ENCODE results near the gene THSD7B. TPM values are rescaled to one million over a fixed set of nuclear protein-coding genes. Genes with fewer than 3 reads are reported as not detected.

Gene THSD7B
- total RNA-seq, 1 donor from 2014 or later: 12.0 TPM

- TF ChIP-seq, protein P1, sequence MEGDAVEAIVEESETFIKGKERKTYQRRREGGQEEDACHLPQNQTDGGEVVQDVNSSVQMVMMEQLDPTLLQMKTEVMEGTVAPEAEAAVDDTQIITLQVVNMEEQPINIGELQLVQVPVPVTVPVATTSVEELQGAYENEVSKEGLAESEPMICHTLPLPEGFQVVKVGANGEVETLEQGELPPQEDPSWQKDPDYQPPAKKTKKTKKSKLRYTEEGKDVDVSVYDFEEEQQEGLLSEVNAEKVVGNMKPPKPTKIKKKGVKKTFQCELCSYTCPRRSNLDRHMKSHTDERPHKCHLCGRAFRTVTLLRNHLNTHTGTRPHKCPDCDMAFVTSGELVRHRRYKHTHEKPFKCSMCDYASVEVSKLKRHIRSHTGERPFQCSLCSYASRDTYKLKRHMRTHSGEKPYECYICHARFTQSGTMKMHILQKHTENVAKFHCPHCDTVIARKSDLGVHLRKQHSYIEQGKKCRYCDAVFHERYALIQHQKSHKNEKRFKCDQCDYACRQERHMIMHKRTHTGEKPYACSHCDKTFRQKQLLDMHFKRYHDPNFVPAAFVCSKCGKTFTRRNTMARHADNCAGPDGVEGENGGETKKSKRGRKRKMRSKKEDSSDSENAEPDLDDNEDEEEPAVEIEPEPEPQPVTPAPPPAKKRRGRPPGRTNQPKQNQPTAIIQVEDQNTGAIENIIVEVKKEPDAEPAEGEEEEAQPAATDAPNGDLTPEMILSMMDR (IDR thresholded peaks at IDR 0.05; ENCODE audit: unreplicated experiment): no peak
- no peaks in the 10 kb centered on the region for H3K4me1 Mint-ChIP-seq (ENCODE audit: low read depth)
- no peak for DNase-seq (ENCODE audit: low spot score, unreplicated experiment)
- H3K9me3 Mint-ChIP-seq (ENCODE audit: low read depth): no peaks in the 10 kb centered on the region
- H3K36me3 Mint-ChIP-seq (ENCODE audit: insufficient read depth): no peaks in the 10 kb centered on the region
- H3K27ac Mint-ChIP-seq: no peak overlapping the region
- no peak overlapping the region for H3K4me3 Mint-ChIP-seq (ENCODE audit: low read depth)
- no peaks in the 10 kb centered on the region for H3K27me3 Mint-ChIP-seq
Observed at GRCh38 chr2:136783856-136784255, 18.5 kb downstream of the THSD7B start.

- Mint-ChIP-seq H3K27me3 (no peaks in the 10 kb centered on the region), H3K9me3 (ENCODE audit: low read depth) (no peaks in the 10 kb centered on the region), H3K36me3 (ENCODE audit: insufficient read depth) (no peaks in the 10 kb centered on the region), H3K27ac (no peak overlapping the region), H3K4me3 (ENCODE audit: low read depth) (no peak overlapping the region), H3K4me1 (ENCODE audit: low read depth) (no peaks in the 10 kb centered on the region)
- no peak for DNase-seq (ENCODE audit: low spot score, unreplicated experiment)
- TF ChIP-seq, protein P1 (IDR thresholded peaks at IDR 0.05; ENCODE audit: unreplicated experiment): no peak
Observed at GRCh38 chr2:136785215-136785614, 19.9 kb downstream of the THSD7B start.

GRCh38 chr2:136787970-136788369 lies 22.6 kb downstream of the THSD7B start:
- no peak overlapping the region for H3K27ac Mint-ChIP-seq

GRCh38 chr2:136796339-136796738 lies 31.0 kb downstream of the THSD7B start:
- H3K36me3 Mint-ChIP-seq (ENCODE audit: insufficient read depth): no peaks in the 10 kb centered on the region
- DNase-seq (ENCODE audit: low spot score, unreplicated experiment): no peak
- H3K4me3 Mint-ChIP-seq (ENCODE audit: low read depth): no peak overlapping the region
- TF ChIP-seq, protein P1 (IDR thresholded peaks at IDR 0.05; ENCODE audit: unreplicated experiment): peak; percentile 34
- H3K27me3 Mint-ChIP-seq: peaks cover 2% of the 10 kb centered on the region
- no peak overlapping the region for H3K27ac Mint-ChIP-seq
- H3K9me3 Mint-ChIP-seq (ENCODE audit: low read depth): no peaks in the 10 kb centered on the region
- no peaks in the 10 kb centered on the region for H3K4me1 Mint-ChIP-seq (ENCODE audit: low read depth)

More at GRCh38 chr2:136787970-136788369, 22.6 kb downstream of the THSD7B start:
- TF ChIP-seq, protein P1 (IDR thresholded peaks at IDR 0.05; ENCODE audit: unreplicated experiment): no peak
- peaks cover 2% of the 10 kb centered on the region for H3K27me3 Mint-ChIP-seq
- DNase-seq (ENCODE audit: low spot score, unreplicated experiment): no peak
- no peaks in the 10 kb centered on the region for H3K9me3 Mint-ChIP-seq (ENCODE audit: low read depth)
- H3K36me3 Mint-ChIP-seq (ENCODE audit: insufficient read depth): no peaks in the 10 kb centered on the region
- no peaks in the 10 kb centered on the region for H3K4me1 Mint-ChIP-seq (ENCODE audit: low read depth)
- H3K4me3 Mint-ChIP-seq (ENCODE audit: low read depth): no peak overlapping the region

DNA sequence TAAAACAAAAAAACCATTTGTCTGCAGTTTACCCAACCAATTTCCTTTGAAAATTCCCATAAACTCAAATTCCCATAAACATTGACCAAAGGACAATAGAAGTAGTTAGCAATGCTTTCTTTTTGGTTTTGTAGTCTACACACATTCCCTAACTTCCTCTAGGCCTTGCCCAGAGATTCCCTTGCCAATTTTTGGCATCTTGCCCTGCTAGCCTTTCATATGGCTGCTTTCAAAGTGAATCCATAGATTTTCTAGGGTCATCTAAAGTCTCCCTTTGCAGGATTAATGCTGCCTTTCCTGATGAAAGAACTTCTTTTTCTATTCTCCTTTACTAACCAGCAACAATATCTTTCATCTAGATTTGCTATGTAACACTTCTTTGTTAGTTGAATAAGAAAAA lies 33.4 kb downstream of the THSD7B start:
- H3K4me1 Mint-ChIP-seq (ENCODE audit: low read depth): no peaks in the 10 kb centered on the region
- H3K27ac Mint-ChIP-seq: no peak overlapping the region
- H3K4me3 Mint-ChIP-seq (ENCODE audit: low read depth): no peak overlapping the region

More for the DNA sequence above, 33.4 kb downstream of the THSD7B start:
- TF ChIP-seq, protein P1 (IDR thresholded peaks at IDR 0.05; ENCODE audit: unreplicated experiment): no peak
- DNase-seq (ENCODE audit: low spot score, unreplicated experiment): no peak
- Mint-ChIP-seq H3K36me3 (ENCODE audit: insufficient read depth) (no peaks in the 10 kb centered on the region), H3K9me3 (ENCODE audit: low read depth) (no peaks in the 10 kb centered on the region), H3K27me3 (no peaks in the 10 kb centered on the region)

Data from progenitor cell of endocrine pancreas (in vitro differentiated cells).